ENCODE measurements around the gene HSPB7.

GRCh38 chr1:16032388-16033102 lies 14.7 kb upstream of the HSPB7 start:
- TF ChIP-seq CTCF (conservative IDR thresholded peaks at IDR 0.05 in 1 of 2, IDR thresholded peaks at IDR 0.05 in 1 of 2; ENCODE audit: low read depth in 1 of 2, low read length in 2 of 2) (peak; percentile 93 to 98), EZH2 (IDR thresholded peaks at IDR 0.05; ENCODE audit: low read length, missing control alignments) (no peak)

Measured in fibroblast of lung (primary cell).